NCI-H82 (cell line): ENCODE data around the gene RNH1.

Experiments
- DNase-seq: peaks from one replicate; lab custom pipeline; 2025; lab: John Stamatoyannopoulos, UW

RNH1 gene

DNA sequence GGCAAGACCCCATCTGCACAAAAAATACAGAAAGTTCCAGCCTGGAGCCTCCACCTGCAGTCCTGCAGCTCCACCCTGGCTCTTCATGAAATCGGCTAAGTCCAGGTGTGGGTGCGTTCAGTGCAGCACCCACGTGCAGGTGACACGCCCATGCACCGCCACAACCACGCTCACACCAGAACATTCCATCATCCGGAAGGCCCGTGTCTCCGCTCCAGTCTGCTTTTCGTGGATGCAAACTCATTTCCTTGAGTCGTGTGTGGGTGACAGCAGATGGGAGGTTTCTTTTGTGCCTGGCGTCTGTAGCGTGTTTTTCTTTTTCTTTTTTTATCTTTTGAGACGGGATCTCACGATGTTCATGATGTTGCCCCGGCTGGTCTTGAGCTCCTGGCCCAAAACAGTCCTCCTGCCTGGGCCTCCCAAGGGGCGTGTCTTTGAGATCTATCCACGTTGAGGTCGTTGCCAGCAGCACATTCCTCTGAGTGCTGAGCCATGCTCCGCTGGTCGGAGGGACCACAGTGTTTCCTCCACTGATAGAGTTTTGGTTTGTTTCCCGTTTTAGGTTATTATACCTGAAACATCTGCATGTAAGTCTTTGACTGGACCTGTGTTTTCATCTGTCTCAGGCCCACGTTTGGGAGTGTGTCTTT is 49.8 kb downstream of the RNH1 start:
- no peak for DNase-seq

DNA sequence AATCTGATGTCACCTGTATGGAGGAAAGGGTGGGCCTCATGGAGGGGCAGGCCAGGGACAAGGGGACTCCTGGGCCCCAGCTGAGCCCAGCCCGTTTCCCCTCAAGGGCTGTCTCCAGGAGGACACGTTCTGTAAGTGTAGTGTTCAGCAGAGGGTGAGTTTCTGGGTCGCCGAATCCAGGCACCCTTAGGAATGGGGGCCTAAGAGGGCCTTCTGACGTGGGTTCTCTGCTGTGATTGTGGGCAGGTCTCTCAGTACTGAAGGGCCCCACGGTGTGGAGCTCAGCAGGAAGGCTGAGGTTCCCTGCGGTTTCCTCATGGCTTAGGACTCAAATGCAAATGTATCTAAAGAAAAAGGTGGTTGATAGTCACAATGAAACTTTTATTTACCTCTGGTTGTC is 50.5 kb downstream of the RNH1 start:
- DNase-seq: no peak

DNA sequence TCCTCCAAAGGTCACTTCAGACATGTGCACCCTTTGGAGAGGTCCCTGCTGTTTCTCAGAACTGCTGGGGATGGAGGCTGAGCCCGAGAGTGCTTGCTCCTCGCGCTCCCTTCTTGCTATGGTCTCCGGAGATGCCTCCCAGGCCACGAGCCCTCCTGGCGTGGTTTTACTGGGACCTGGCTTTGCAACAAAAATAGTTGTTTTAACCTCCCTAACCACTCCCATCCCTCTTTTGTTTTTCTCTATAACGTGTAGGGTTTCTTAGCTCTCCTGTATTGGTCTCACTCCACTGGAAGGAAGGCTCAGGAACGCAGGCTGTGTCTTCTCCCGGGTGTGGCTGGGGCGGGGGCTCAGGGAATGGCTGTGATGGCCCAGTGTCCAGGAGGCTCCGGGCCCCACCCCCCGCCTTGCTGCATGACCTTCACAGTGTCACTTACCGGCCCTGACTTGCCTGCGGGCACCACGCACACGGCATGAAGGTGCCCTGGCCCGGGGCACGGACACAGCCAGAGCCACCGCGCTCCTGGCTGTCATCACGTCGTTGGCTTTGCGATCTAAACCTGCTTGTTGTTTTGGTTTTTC is 51.4 kb downstream of the RNH1 start:
- no peak for DNase-seq

DNA sequence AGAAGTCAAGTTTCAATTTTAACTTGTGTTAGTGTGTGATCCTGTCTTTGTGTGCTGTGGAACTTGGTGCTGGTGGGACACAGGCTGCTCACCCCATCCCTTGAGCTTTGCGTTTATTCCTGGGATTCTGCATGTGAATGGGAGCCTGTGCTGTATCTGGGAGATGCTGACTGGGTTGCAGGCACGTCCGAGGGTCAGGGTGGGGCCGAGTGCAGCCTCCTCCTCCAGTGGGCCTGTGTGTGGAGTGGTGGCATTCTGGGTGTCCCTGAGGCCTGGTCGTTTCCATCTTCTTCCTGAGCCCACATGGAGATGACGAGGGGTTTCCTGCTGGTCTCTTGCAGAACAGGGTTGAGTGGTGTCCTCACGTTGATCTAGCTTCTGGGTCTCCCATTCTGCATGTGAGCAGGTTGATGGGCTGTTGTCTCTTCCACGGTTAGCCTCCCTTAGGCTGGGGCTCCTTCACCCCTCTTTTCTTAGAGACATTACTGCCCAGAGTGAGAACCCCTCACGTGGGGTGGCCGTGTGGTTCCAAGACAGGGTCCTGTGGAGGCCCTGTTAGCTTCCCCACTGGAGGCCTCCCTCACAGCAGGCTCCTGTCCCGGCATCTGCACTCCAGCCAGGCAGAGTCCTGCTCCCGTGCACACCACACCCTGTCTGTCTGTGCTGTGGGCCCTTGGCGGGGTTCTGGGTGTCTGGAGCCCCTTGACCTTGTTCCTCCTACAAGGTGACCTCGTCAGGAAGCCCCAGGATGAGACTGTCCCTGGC is 52.1 kb downstream of the RNH1 start:
- DNase-seq: no peak

DNA sequence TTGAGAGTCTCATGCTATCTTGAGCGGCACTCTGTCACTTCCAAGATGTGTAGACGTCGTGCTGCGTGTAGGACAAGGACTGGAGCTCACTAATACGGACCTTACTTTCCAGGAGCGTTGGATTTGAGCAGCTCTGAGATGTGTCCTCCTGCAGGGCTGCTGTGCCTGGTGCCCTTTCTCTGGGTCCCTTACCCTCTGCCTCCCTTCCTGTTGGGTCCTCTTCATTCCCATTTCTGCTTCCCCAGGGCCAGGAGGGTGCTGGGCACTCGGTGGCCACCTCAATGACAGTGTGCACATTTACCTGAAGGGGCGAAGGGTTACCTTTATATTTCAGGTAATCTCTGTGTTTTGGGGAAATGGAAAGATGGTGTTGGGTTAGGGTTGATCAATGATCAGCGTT is 53.0 kb downstream of the RNH1 start:
- no peak for DNase-seq

DNA sequence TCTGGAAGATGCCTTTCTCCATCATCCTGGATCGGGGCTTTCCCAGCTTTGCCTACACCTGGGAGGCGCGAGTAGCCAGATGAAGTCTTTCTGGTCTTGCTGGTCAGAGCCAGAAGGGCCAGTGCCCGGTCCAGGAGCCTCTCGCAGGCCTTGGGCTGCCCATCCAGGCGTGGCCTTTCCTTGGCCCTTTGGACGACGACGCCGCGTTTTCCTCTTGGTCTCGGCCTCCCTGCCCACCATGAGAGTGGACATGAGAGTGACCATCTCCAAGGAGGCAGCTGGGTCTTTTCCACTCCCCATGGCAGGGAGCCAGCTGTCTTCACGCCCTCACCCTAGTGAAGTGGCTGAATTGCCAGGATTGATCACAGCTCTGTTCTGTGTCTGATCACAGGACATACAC is 53.5 kb downstream of the RNH1 start:
- no peak for DNase-seq

DNA sequence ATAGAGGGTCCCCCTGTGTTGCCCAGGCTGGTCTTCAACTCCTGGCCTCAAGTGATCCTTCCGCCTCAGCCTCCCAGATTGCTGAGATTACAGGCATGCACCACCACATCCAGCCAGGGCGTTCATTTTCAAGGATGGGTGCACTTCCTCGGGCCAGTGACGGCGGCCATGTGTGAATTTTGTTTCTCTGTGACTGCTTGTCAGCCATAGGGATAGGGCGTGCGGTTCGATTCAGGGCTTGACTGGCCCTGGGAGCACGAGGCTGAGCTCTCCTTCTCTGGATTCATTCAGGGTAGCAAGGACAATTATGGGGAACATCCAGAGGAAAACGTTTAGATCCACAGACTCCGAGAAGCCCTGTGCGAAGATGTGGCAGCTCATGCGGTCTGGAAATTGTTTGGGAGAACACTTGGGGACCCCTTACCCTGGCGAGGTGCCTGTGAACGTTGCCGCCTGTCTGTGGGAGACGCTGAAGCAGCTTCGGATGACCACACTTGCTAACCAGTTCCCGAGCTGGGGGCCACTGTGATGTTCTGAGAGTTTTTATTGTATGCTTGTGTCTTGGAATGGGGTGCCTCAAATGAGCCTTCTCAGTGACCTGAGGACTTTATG is 54.0 kb downstream of the RNH1 start:
- no peak for DNase-seq

DNA sequence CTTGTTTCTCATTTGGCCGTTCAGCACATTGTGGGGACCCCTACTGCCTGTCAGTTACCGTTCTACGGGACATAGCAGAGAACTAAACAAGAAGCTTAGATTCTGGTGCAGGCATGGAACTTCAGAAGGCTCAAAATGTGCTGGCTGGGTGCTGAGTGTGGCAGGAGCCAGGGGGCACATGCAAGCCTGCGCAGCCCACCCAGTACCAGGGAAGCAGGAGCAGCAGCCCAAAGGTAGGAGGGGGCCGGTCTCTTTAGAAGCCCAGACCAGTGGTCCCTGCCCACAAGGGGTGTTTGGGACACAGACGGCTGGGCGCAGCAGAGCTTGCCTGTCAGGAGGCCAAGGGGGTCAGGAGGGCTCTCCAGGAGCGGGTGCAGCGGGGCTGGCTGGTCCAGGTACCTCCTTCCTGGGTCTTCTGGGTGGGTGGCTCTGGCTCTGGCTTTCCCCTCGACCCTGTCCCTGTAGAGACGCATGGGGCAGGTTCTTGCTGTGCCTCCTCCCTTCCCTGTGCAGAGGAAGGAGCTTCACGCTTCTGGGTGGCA is 54.8 kb downstream of the RNH1 start:
- no peak for DNase-seq

DNA sequence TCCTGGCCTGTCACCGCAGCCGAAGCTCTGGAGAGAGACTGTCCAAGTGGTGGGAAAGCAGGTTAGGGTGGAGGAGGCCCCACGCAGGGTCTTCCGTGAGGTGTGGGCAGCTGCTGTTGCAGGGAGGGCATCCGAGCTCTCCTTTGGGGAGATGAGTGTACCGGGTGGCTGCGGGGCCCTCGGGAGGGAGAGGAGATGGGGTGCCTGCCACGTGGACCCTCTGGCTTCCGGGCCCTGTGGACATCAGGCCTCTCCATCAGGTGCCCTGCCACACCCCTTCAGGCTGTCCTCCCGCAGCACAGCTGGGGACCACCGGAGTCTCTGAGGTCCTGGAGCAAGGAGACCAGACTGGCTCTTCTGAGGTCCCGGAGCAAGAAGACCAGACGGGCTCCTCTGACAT is 55.3 kb downstream of the RNH1 start:
- no peak for DNase-seq

DNA sequence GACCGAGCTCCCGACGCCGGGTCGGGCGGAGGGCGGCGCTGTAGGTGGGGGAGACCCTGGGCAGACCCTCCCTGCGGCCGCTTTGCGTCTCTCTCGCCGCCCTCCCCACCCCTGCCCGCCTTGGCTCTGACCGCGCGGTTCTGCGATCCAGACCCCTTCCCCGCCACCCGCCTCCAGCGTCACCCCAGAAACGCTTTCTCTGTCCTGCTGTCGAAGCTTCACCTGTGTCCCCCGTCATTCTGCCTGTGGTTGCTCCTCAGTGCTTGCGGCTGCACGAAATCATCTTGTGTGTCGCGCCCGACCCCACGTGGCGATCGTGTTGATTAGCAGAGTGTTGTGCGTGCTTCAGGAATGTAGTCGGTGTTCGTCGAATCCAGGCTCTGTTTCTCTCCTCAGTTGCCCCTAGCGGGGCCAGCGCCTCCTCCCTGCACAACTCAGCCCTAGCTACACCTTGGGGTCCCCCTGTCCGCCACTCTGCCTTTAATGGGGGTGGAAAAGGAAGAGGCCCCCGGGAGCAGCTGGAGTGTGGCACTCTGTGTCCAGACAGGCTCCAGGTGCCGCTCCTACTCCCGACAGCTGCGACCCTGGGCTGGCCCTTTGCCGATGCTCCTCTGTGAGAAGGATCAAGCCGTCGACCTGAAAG is 56.1 kb downstream of the RNH1 start:
- DNase-seq: peak; percentile 71

DNA sequence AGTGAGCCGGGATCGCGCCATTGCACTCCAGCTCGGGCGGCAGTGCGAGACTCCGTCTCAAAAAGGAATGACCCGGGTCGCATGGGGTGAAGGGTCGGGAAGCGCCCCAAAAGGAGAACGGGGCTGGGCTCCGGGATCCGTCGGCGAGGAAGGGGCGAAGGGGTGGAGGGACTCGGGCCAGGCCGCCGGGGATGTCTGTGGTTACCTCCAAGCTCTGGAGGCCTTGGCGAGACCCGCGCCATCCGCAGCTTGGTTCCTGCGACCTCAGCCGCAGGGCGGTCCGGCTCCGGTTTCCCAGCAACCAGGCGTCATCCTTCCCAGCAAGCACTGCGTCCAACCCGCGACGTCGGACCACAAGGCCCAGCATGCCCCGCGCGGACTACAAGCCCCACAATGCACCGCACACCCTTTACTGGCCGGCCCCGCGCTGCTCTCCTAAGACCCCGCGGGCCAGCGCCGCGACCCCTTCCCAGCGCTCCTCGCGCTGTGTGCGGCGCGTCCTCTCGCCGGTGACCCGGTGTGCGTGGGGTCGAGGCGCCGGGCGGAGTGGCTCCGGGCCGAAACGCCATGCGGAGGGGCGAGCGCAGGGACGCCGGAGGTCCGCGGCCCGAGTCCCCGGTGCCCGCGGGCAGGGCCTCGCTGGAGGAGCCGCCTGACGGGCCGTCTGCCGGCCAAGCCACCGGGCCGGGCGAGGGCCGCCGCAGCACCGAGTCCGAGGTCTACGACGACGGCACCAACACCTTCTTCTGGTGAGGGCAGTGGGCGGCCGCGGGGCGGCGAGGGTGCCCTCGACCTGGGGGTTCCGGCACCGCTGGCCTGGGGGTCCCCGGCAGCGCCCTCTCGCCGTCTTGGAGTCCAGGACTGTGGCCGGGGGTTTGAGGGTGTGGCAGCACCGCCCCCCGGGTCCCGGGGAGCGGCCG is 56.9 kb downstream of the RNH1 start, which contains the start of gene PTDSS2:
Gene PTDSS2 (plus strand): TSS at position 391 of the 920 bp plus-strand sequence. CDS start 177 bp downstream, at position 568.
- DNase-seq: peak; percentile 97

DNA sequence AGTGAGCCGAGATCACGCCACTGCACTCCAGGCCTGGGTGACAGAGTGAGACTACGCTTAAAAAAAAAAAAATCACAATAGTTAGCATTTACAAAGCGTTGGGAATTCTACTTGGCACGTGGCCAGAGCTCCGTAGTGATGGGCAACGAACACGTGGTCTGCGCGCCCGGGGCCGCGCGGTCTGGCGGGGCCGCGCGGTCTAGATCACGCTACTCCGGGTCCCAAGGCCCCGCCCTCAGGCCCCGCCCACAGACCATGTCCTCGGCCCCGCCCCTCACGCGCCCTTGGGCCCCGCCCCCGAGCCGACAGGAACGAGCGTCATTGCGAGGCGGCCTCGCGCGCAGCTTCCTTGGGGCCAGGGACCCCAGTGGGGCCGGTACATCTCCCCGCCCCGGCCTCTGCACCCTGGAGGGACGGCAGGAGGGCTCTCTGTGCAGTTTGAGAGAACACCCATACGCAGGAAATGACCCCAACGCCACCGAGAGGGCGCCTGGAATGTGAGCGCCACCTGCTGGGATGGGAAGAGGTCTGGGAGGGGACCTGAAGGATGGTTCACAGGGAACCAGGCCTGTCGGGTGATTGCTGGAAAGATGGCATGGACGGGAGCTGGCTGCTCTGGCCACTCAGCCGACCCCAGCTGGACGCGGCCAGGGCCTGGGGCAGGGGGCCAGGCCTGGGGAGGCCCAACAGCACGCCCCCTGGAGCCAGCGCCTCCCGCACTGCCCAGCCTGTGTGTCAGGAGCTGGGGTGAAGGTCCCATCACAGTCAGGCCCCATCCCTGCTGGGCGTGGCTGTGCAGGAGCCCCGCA is 58.9 kb downstream of the RNH1 start:
- DNase-seq: peak; percentile 96

DNA sequence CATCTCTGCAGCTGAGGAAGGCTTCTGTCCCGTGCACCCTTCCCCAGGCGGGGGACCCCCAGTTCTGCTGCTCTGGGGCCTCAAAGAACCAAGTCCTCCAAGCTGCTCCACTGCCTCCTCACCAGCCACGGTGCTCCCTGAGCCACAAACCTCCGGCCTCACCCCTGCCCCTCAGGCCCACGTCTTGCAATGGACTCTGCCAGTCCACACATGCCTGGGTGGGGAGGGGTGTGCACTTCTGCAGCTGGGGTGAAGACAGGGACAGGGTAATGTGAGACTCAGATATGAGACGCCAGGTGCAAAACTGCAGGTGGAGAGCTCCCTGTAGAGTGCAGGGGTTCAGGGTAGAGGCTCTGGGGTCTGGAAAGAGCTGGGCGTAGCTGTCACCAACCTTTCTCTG is 60.2 kb downstream of the RNH1 start:
- no peak for DNase-seq

DNA sequence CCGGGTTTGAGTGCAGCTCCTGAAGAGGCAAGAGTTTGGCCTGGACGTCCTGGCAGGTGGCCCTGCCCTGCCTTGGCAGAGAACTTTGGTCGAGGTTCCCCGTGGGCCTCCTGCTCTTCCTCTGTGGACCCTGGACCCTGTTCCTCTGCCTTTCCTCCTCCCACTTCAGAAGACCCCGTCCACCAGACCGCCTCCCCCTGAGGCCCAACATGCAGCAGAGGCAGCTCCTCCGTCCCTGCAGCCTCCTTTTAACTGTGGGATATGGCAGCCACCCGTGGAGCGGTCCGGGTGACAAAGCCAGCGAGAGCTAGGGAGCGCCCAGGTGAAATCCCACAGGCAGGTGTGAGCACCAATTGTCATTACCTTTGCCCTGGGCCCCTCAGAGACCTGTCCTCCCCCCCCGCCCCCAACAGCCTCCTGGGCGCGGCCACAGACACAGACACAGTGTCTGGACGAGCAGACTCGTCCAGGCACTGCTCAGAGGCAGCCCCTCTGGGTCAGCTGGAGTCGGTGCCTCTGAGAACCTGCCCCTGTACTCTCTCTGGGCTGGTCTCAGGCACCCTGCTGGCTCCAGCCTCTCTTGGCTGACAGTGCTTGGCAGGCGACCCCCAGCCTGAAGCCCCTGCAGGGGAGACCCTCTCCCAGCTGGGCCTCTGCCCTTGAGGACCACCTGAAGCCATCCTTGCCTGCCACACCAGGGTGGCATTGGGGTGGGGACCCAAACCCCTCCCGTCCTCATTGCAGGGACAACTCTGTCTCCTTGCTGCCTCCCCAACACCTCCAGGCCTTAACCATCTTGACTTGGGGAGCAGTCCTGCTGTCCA is 61.1 kb downstream of the RNH1 start:
- no peak for DNase-seq
